AG04450 (cell line): ENCODE measurements around the gene LHFPL3. TPM values are rescaled to one million over a fixed set of nuclear protein-coding genes. Genes with fewer than 3 reads are reported as not detected.

Source experiments
- CTCF ChIA-PET: fragments of 300-600, 350-600 bp; formaldehyde crosslinking; extraction: SDS; loops from one replicate; lab custom pipeline; 2022; ENCODE audit warnings: antibody characterized with exemption, inconsistent platforms; lab: Charles Lee
- POLR2A ChIA-PET: fragments of 350-600 bp; formaldehyde crosslinking; extraction: SDS; loops from one replicate; lab custom pipeline; 2021; ENCODE audit warnings: antibody characterized with exemption, inconsistent platforms; lab: Yijun Ruan, JAX
- DNase-seq: peaks from one replicate; pipeline ENCODE4 v3.0.0-alpha.2; 2011; ENCODE audit warnings: low read depth, low spot score
- H3K27ac ChIP-seq: one replicate; pipeline ENCODE4 v1.5.1; 2012; ENCODE audit warnings: low read depth, low read length, control low read depth
- H3K27me3 ChIP-seq: one replicate; pipeline ENCODE4 v1.6.0; 2012; ENCODE audit warnings: low read length; ENCODE audit not compliant: control insufficient read depth, insufficient read depth
- H3K4me3 ChIP-seq: 2 replicates; pipeline ENCODE4 v1.5.1; 2011; ENCODE audit warnings: mild to moderate bottlenecking, low read depth, low read length, control low read depth
- H3K9me3 ChIP-seq: 2 replicates; pipeline ENCODE4 v1.5.1; 2012; ENCODE audit warnings: low read length; ENCODE audit not compliant: control insufficient read depth, insufficient read depth
- polyA plus RNA-seq: library from polyadenylated mRNA; depleted of rRNA; stranded (reverse); fragments of >200 nt; gene quantifications from 2 replicates; pipeline ENCODE4 v1.2.3, GENCODE V29; 2011
- TF ChIP-seq, protein P1 (sequence below): IDR thresholded peaks from 2 replicates; pipeline ENCODE4 v1.5.1; 2011; ENCODE audit warnings: low read depth, low read length, control low read depth, inconsistent platforms

Gene LHFPL3
- polyA plus RNA-seq, 1 experiment = not detected

DNA sequence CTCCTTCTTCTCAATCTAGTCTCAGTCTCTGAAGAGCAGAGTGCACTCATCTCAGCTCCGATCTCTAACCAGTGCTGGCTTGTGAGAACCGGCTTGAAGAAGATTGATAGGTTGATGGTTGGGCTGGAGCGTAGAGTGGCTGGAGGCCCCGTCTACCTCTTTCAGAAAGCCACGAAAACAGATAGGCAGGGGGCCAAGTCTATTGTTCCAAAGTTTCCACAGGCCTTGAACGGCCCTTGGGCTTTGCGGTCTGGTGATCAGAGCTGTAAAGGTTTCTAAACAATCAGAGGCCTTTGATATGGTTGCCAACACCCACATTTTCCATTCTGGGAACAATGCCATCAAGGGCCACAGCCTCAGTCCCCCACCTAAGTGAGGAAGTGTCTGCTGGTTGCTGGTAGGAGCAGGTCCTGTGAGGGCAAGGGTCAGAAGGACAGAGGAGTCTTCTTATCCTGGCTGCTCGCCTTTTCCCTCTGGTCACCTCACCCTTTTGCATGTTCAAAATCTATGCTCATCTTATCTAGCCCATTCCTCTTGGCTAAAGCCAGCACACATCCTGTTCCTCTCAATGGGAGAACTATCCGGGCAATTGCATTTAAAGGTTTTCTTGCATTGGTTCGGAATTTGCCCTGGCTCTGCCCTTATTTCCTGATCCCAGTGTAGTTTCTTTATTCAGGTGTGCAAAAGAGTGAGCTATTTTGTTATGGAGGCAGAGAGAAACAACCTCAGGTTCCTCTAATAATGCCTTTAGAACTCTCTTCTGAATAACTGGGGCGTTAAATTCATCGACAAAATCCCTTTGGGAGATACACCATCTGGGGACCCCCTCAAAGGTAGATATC is 615.3 kb downstream of the LHFPL3 start:
- CTCF ChIA-PET = no interaction called here
- TF ChIP-seq, protein P1, sequence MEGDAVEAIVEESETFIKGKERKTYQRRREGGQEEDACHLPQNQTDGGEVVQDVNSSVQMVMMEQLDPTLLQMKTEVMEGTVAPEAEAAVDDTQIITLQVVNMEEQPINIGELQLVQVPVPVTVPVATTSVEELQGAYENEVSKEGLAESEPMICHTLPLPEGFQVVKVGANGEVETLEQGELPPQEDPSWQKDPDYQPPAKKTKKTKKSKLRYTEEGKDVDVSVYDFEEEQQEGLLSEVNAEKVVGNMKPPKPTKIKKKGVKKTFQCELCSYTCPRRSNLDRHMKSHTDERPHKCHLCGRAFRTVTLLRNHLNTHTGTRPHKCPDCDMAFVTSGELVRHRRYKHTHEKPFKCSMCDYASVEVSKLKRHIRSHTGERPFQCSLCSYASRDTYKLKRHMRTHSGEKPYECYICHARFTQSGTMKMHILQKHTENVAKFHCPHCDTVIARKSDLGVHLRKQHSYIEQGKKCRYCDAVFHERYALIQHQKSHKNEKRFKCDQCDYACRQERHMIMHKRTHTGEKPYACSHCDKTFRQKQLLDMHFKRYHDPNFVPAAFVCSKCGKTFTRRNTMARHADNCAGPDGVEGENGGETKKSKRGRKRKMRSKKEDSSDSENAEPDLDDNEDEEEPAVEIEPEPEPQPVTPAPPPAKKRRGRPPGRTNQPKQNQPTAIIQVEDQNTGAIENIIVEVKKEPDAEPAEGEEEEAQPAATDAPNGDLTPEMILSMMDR = no peak
- no peak for DNase-seq
- POLR2A ChIA-PET = no interaction called here
- Histone ChIP-seq H3K27ac (no peak overlapping the region), H3K27me3 (no peaks in the 10 kb centered on the region), H3K4me3 (no peak overlapping the region), H3K9me3 (no peaks in the 10 kb centered on the region; the same call in 1 of the 2 replicates)

DNA sequence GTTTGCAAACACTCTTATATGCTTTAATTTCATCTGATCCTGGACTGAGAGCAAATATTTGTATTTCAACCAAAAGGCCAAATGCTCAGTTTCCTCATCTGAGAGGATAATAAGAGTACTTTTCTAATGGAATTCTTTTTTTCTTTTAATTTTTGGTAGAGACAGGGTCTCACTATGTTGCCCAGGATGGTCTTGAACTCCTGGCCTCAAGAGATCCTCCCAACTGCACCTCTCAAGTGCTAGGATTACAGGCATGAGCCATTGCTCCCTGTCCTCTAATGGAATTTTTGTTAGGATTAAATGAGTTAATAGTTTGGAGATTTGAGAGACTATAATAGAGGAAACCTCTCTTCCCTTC is 617.2 kb downstream of the LHFPL3 start:
- TF ChIP-seq, protein P1 = no peak
- POLR2A ChIA-PET = no interaction called here
- no peak for DNase-seq
- H3K9me3 ChIP-seq = no peaks in the 10 kb centered on the region
- no peaks in the 10 kb centered on the region for H3K27me3 ChIP-seq
- H3K27ac ChIP-seq = peak overlapping the region; percentile 90
- CTCF ChIA-PET = no interaction called here
- H3K4me3 ChIP-seq = no peak overlapping the region

DNA sequence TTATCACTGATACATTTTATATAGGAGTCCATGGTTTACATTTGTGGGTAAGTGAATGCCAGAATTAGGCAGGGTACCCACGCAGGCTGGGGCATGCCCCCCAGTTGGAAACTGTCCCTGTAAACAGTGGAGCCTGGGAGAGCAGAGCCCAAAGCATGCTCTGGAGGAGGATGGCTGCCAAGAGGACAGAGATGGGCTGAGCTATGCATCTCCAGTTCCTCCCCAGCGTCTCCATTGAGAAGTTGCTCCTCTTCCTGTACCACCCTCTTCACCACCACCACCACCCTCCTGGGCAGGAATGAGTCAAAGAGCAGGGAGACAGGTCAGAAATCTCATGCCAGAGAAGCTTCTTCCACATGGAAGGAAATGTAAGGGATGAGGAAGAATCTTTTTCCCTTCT is 617.9 kb downstream of the LHFPL3 start:
- Histone ChIP-seq H3K4me3 (no peak overlapping the region), H3K9me3 (no peaks in the 10 kb centered on the region), H3K27me3 (no peaks in the 10 kb centered on the region), H3K27ac (peak overlapping the region; percentile 11)
- TF ChIP-seq, protein P1 = no peak
- DNase-seq = no peak
- POLR2A ChIA-PET = no interaction called here
- CTCF ChIA-PET = interaction anchor here (0.7 kb wide), 1 partner anchor 21 kb away, joined by 3 read pairs; no protein-coding TSS in a partner anchor

DNA sequence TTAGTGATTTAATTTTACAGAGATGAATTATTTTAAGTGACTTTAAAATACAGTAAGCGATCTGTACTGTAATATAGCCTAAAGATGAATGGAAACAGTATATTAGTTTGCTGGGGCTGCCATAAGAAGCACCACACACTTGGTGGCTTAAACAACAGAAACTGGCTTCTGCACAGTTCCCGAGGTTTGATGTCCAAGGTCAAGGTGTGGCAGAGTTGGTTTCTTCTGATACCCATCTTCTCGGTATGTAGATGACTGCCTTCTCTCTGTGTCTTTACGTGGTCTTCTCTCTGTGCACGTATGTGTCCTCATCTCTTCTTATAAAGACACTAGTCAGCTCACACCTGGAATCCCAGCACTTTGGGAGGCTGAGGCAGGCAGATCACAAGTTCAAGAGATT is 621.6 kb downstream of the LHFPL3 start:
- POLR2A ChIA-PET = no interaction called here
- DNase-seq = no peak
- TF ChIP-seq, protein P1 = no peak
- Histone ChIP-seq H3K27me3 (no peaks in the 10 kb centered on the region), H3K4me3 (no peak overlapping the region), H3K9me3 (no peaks in the 10 kb centered on the region), H3K27ac (no peak overlapping the region)
- CTCF ChIA-PET = interaction anchor here (0.6 kb wide), 1 partner anchor 37 kb away, joined by 3 read pairs; no protein-coding TSS in a partner anchor

DNA sequence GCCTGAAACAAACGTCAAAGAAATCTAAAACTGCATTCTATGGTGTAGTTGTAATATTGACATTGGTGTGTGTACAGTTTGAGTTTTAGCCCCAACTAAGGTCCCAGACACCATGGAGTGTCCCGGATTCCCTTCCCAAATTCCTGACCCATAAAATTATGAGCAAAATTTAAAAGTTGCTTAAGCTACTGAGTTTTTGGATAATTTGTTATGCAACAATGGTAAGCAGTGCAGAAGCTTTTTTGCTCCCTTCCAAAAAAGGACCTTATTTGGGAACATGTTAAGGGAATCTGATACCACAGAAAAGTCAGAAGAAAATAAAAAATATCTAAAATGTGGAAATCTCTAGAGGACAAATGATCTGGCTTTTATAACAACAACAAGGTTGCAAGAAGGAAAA is 622.4 kb downstream of the LHFPL3 start:
- H3K4me3 ChIP-seq = no peak overlapping the region
- CTCF ChIA-PET = interaction anchor here (0.6 kb wide), 1 partner anchor 56 kb away, joined by 3 read pairs; no protein-coding TSS in a partner anchor
- POLR2A ChIA-PET = interaction anchor here (0.6 kb wide), 1 partner anchor 1956 kb away, joined by 3 read pairs; no protein-coding TSS in a partner anchor
- no peak overlapping the region for H3K27ac ChIP-seq
- TF ChIP-seq, protein P1 = no peak
- no peaks in the 10 kb centered on the region for H3K9me3 ChIP-seq
- DNase-seq = no peak
- H3K27me3 ChIP-seq = no peaks in the 10 kb centered on the region
